Stimulated activated CD4-positive, alpha-beta T cell treated with anti-CD3 and anti-CD28 coated beads, Interleukin-1b, Interleukin-23, amount 100 ng/mL, for 24 hours (primary cell): ENCODE data around the gene MPZL1.
"Not testable (repeated sequence)": the region's sequence is repeated elsewhere in the genome, so short reads cannot be mapped to it uniquely, and the experiment has no call there.

Experiments
- DNase-seq, 4 experiments: peaks; one replicate each; pipeline ENCODE4 v3.0.0-alpha.2; 2020; ENCODE audit warnings: low read depth in 4 of 4, low spot score in 1 of 4

Gene MPZL1

GRCh38 chr1:167718914-167719691, 2.7 kb upstream of the MPZL1 start:
- DNase-seq = no peak

- not testable (repeated sequence) for DNase-seq
These were observed 1.9 kb upstream of the MPZL1 start for GRCh38 chr1:167719715-167720421.

- DNase-seq = no peak
These were observed 691 bp upstream of the MPZL1 start for GRCh38 chr1:167720965-167721616.

GRCh38 chr1:167722152-167722869, 529 bp downstream of the MPZL1 start:
- DNase-seq = peak in 1 of 4 experiments; percentile 9

GRCh38 chr1:167722870-167723251, 1.1 kb downstream of the MPZL1 start:
- DNase-seq = no peak

GRCh38 chr1:167723707-167724323, 2.0 kb downstream of the MPZL1 start:
- no peak for DNase-seq

- DNase-seq = no peak
These were observed 4.2 kb downstream of the MPZL1 start for GRCh38 chr1:167726008-167726407.

- DNase-seq = no peak
These were observed 7.1 kb downstream of the MPZL1 start for GRCh38 chr1:167728818-167729410.

- DNase-seq = no peak
These were observed 12.4 kb downstream of the MPZL1 start for GRCh38 chr1:167734227-167734626.

GRCh38 chr1:167734841-167735240, 13.1 kb downstream of the MPZL1 start:
- no peak for DNase-seq

GRCh38 chr1:167737169-167737568, 15.4 kb downstream of the MPZL1 start:
- DNase-seq = no peak

- DNase-seq = no peak
These were observed 16.4 kb downstream of the MPZL1 start for GRCh38 chr1:167738158-167738557.

GRCh38 chr1:167739752-167740151, 18.0 kb downstream of the MPZL1 start:
- no peak for DNase-seq

- not testable (repeated sequence) for DNase-seq
These were observed 19.3 kb downstream of the MPZL1 start for GRCh38 chr1:167741103-167741502.

- DNase-seq = not testable (repeated sequence)
These were observed 20.7 kb downstream of the MPZL1 start for GRCh38 chr1:167742392-167743057.

GRCh38 chr1:167744901-167745300, 23.1 kb downstream of the MPZL1 start:
- DNase-seq = no peak

- no peak for DNase-seq
These were observed 24.4 kb downstream of the MPZL1 start for GRCh38 chr1:167746013-167746672.

- no peak for DNase-seq
These were observed 25.3 kb downstream of the MPZL1 start for GRCh38 chr1:167746988-167747655.

GRCh38 chr1:167747988-167748387, 26.2 kb downstream of the MPZL1 start:
- no peak for DNase-seq
